ENCODE measurements around the gene CCL4. TPM values are rescaled to one million over a fixed set of nuclear protein-coding genes. Genes with fewer than 3 reads are reported as not detected.
"Not testable (repeated sequence)": the region's sequence is repeated elsewhere in the genome, so short reads cannot be mapped to it uniquely, and the experiment has no call there.

The CCL4 gene
- total RNA-seq = 1 to 10 TPM in 3 of 4 donors, under 1 TPM in 1; 0.42 to 1.7 (median 1.2) TPM
- 0.95 TPM for polyA plus RNA-seq
- long read RNA-seq, donor 1 = 0 reads
- long read RNA-seq, donor 2 = 0 reads
- long read RNA-seq, donor 3 = 0 reads
- long read RNA-seq, donor 4 = 0 reads

GRCh38 chr17:36103401-36103975, at the start of gene CCL4:
TSS of gene CCL4 (plus strand) at chr17:36103827. CDS start at chr17:36103906, 79 bp downstream.
- peak; percentile 35 to 61 for ATAC-seq

GRCh38 chr17:36055171-36055570, 48.5 kb upstream of the CCL4 start:
- no peaks in the 10 kb centered on the region for H3K27me3 ChIP-seq (ENCODE audit: control insufficient read depth, insufficient read depth)
- no peak overlapping the region for H3K27ac ChIP-seq (ENCODE audit: low read length)
- DNase-seq = no peak
- WGBS = 84% methylated on average over 2 of the region's 2 CpGs
- H3K4me1 ChIP-seq (ENCODE audit: control insufficient read depth, insufficient read depth, low read length) = no peaks in the 10 kb centered on the region
- no peak for ATAC-seq
- no peak overlapping the region for H3K4me3 ChIP-seq (ENCODE audit: low read length)
- intact Hi-C loops (cut with DNase I) = no loop called here
- no peaks in the 10 kb centered on the region for H3K9me3 ChIP-seq (ENCODE audit: control insufficient read depth, low read length)

More at GRCh38 chr17:36103401-36103975, at the start of gene CCL4:
- H3K4me1 ChIP-seq (ENCODE audit: control insufficient read depth, insufficient read depth, low read length); DNase-seq; H3K27ac ChIP-seq (ENCODE audit: low read length); H3K9me3 ChIP-seq (ENCODE audit: control insufficient read depth, low read length); H3K27me3 ChIP-seq (ENCODE audit: control insufficient read depth, insufficient read depth); H3K4me3 ChIP-seq (ENCODE audit: low read length); intact Hi-C loops (cut with DNase I): not testable (repeated sequence)
- WGBS = 55% methylated on average over 6 of the region's 6 CpGs

- WGBS = 89% methylated on average over 4 of the region's 4 CpGs
- Histone ChIP-seq H3K27me3 (ENCODE audit: control insufficient read depth, insufficient read depth) (no peaks in the 10 kb centered on the region), H3K27ac (ENCODE audit: low read length) (no peak overlapping the region), H3K4me3 (ENCODE audit: low read length) (no peak overlapping the region), H3K4me1 (ENCODE audit: control insufficient read depth, insufficient read depth, low read length) (no peaks in the 10 kb centered on the region), H3K9me3 (ENCODE audit: control insufficient read depth, low read length) (no peaks in the 10 kb centered on the region)
- ATAC-seq (no peak), DNase-seq (no peak)
- intact Hi-C loops (cut with DNase I) = no loop called here
Measured at GRCh38 chr17:36055921-36056520, 47.6 kb upstream of the CCL4 start.

- no peak for ATAC-seq
- H3K27ac ChIP-seq (ENCODE audit: low read length) = no peak overlapping the region
Measured at GRCh38 chr17:36057911-36058310, 45.7 kb upstream of the CCL4 start.

GRCh38 chr17:36059406-36059805, 44.2 kb upstream of the CCL4 start:
- Histone ChIP-seq H3K27ac (ENCODE audit: low read length) (no peak overlapping the region), H3K27me3 (ENCODE audit: control insufficient read depth, insufficient read depth) (no peaks in the 10 kb centered on the region), H3K4me3 (ENCODE audit: low read length) (no peak overlapping the region), H3K4me1 (ENCODE audit: control insufficient read depth, insufficient read depth, low read length) (no peaks in the 10 kb centered on the region), H3K9me3 (ENCODE audit: control insufficient read depth, low read length) (no peaks in the 10 kb centered on the region)
- ATAC-seq (no peak), DNase-seq (no peak)
- intact Hi-C loops (cut with DNase I) = no loop called here
- 86% methylated on average over 7 of the region's 7 CpGs for WGBS

More at GRCh38 chr17:36057911-36058310, 45.7 kb upstream of the CCL4 start:
- H3K4me3 ChIP-seq (ENCODE audit: low read length) = no peak overlapping the region
- no peaks in the 10 kb centered on the region for H3K27me3 ChIP-seq (ENCODE audit: control insufficient read depth, insufficient read depth)
- H3K9me3 ChIP-seq (ENCODE audit: control insufficient read depth, low read length) = no peaks in the 10 kb centered on the region
- intact Hi-C loops (cut with DNase I) = no loop called here
- no peaks in the 10 kb centered on the region for H3K4me1 ChIP-seq (ENCODE audit: control insufficient read depth, insufficient read depth, low read length)
- DNase-seq = no peak

GRCh38 chr17:36060816-36061215, 42.8 kb upstream of the CCL4 start:
- 90% methylated on average over 2 of the region's 2 CpGs for WGBS
- ATAC-seq = no peak

GRCh38 chr17:36063786-36064541, 39.7 kb upstream of the CCL4 start, which contains the start of gene CCL18:
TSS of gene CCL18 (plus strand) at chr17:36064272. CDS start at chr17:36064343, 71 bp downstream.
- Histone ChIP-seq H3K4me1 (ENCODE audit: control insufficient read depth, insufficient read depth, low read length) (no peaks in the 10 kb centered on the region), H3K9me3 (ENCODE audit: control insufficient read depth, low read length) (no peaks in the 10 kb centered on the region), H3K4me3 (ENCODE audit: low read length) (no peak within 1 kb of the TSS), H3K27ac (ENCODE audit: low read length) (no peak within 1 kb of the TSS), H3K27me3 (ENCODE audit: control insufficient read depth, insufficient read depth) (no peaks in the 10 kb centered on the region)
- ATAC-seq (no peak), DNase-seq (no peak)
- 76% methylated on average over 5 of the region's 5 CpGs for whole genome bisulfite sequencing
- intact Hi-C loops (cut with DNase I) = no loop called here

More at GRCh38 chr17:36060816-36061215, 42.8 kb upstream of the CCL4 start:
- intact Hi-C loops (cut with DNase I) = no loop called here
- no peaks in the 10 kb centered on the region for H3K27me3 ChIP-seq (ENCODE audit: control insufficient read depth, insufficient read depth)
- no peak overlapping the region for H3K4me3 ChIP-seq (ENCODE audit: low read length)
- no peak for DNase-seq
- no peaks in the 10 kb centered on the region for H3K9me3 ChIP-seq (ENCODE audit: control insufficient read depth, low read length)
- H3K4me1 ChIP-seq (ENCODE audit: control insufficient read depth, insufficient read depth, low read length) = no peaks in the 10 kb centered on the region
- H3K27ac ChIP-seq (ENCODE audit: low read length) = no peak overlapping the region

GRCh38 chr17:36066365-36066985, 37.2 kb upstream of the CCL4 start:
- DNase-seq (no peak), ATAC-seq (no peak)
- intact Hi-C loops (cut with DNase I) = no loop called here
- H3K27ac ChIP-seq (ENCODE audit: low read length) = no peak overlapping the region
- no peaks in the 10 kb centered on the region for H3K4me1 ChIP-seq (ENCODE audit: control insufficient read depth, insufficient read depth, low read length)
- WGBS = 83% methylated on average over 6 of the region's 6 CpGs
- H3K9me3 ChIP-seq (ENCODE audit: control insufficient read depth, low read length) = no peaks in the 10 kb centered on the region
- H3K27me3 ChIP-seq (ENCODE audit: control insufficient read depth, insufficient read depth) = no peaks in the 10 kb centered on the region
- H3K4me3 ChIP-seq (ENCODE audit: low read length) = no peak overlapping the region

- intact Hi-C loops (cut with DNase I) = no loop called here
- DNase-seq = no peak
- Histone ChIP-seq H3K9me3 (ENCODE audit: control insufficient read depth, low read length) (no peaks in the 10 kb centered on the region), H3K27ac (ENCODE audit: low read length) (no peak overlapping the region), H3K4me1 (ENCODE audit: control insufficient read depth, insufficient read depth, low read length) (no peaks in the 10 kb centered on the region), H3K27me3 (ENCODE audit: control insufficient read depth, insufficient read depth) (no peaks in the 10 kb centered on the region), H3K4me3 (ENCODE audit: low read length) (no peak overlapping the region)
- no peak for ATAC-seq
- WGBS = 76% methylated on average over 3 of the region's 3 CpGs
Measured at GRCh38 chr17:36068524-36068923, 35.1 kb upstream of the CCL4 start.

GRCh38 chr17:36069136-36069535, 34.5 kb upstream of the CCL4 start:
- intact Hi-C loops (cut with DNase I) = no loop called here
- H3K4me3 ChIP-seq (ENCODE audit: low read length) = no peak overlapping the region
- H3K4me1 ChIP-seq (ENCODE audit: control insufficient read depth, insufficient read depth, low read length) = no peaks in the 10 kb centered on the region
- DNase-seq (no peak), ATAC-seq (no peak)
- no peaks in the 10 kb centered on the region for H3K27me3 ChIP-seq (ENCODE audit: control insufficient read depth, insufficient read depth)
- H3K9me3 ChIP-seq (ENCODE audit: control insufficient read depth, low read length) = no peaks in the 10 kb centered on the region
- H3K27ac ChIP-seq (ENCODE audit: low read length) = no peak overlapping the region

- intact Hi-C loops (cut with DNase I) = no loop called here
- Histone ChIP-seq H3K27me3 (ENCODE audit: control insufficient read depth, insufficient read depth) (no peaks in the 10 kb centered on the region), H3K4me3 (ENCODE audit: low read length) (no peak overlapping the region), H3K27ac (ENCODE audit: low read length) (no peak overlapping the region), H3K9me3 (ENCODE audit: control insufficient read depth, low read length) (no peaks in the 10 kb centered on the region), H3K4me1 (ENCODE audit: control insufficient read depth, insufficient read depth, low read length) (no peaks in the 10 kb centered on the region)
- ATAC-seq (no peak), DNase-seq (no peak)
- 70% methylated on average over 3 of the region's 3 CpGs for WGBS
Measured at GRCh38 chr17:36070427-36070826, 33.2 kb upstream of the CCL4 start.
